HEK293 (cell line): ENCODE data around the gene KLHL10.
A peak's percentile ranks its signal among the peaks of the same experiment; 100 is the strongest.
"Not testable (repeated sequence)": the region's sequence is repeated elsewhere in the genome, so short reads cannot be mapped to it uniquely, and the experiment has no call there.

ENCODE experiments used
- CTCF ChIA-PET: fragments of 350-600 bp; formaldehyde crosslinking; extraction: SDS; loops from one replicate; lab custom pipeline; 2021; ENCODE audit warnings: antibody characterized with exemption; lab: Yijun Ruan, JAX
- POLR2A ChIA-PET: fragments of 300-600 bp; formaldehyde crosslinking; extraction: SDS; loops from one replicate; lab custom pipeline; 2020; ENCODE audit warnings: antibody characterized with exemption, inconsistent platforms; lab: Yijun Ruan, JAX
- H3K27ac ChIP-seq: fragments of 200-500 bp; sonication (Bioruptor generic); 2 replicates; pipeline ENCODE4 v1.5.1; 2014; ENCODE audit warnings: low read depth, low read length, control low read depth, inconsistent platforms; ENCODE audit errors: extremely low read depth
- H3K36me3 ChIP-seq, 2 experiments: fragments of 200-500 bp in 1 of 2; sonication (Bioruptor generic) in 1 of 2; 1 replicate in 1 of 2; 2 replicates in 1 of 2; pipeline ENCODE4 v1.5.1; 2014 to 2017; ENCODE audit warnings: inconsistent platforms in 2 of 2, low read length in 2 of 2; ENCODE audit not compliant: control insufficient read depth in 2 of 2, insufficient read depth in 1 of 2
- H3K4me1 ChIP-seq: fragments of 200-500 bp; sonication (Bioruptor generic); 2 replicates; pipeline ENCODE4 v1.5.1; 2014; ENCODE audit warnings: mild to moderate bottlenecking, low read length, inconsistent platforms; ENCODE audit not compliant: control insufficient read depth, insufficient read depth
- H3K4me3 ChIP-seq: 2 replicates; pipeline ENCODE4 v1.5.1; 2011; ENCODE audit warnings: low read depth, mild to moderate bottlenecking, control low read depth, low read length, moderate library complexity
- H3K9me3 ChIP-seq: fragments of 200-500 bp; sonication (Bioruptor generic); 2 replicates; pipeline ENCODE4 v1.5.1; 2014; ENCODE audit warnings: low read depth, low read length, inconsistent platforms; ENCODE audit not compliant: control insufficient read depth, insufficient read depth
- KLF1 ChIP-seq: fragments of 450-650 bp; formaldehyde crosslinking; IDR thresholded peaks from 2 replicates; pipeline ENCODE4 v1.5.1; 2016; ENCODE audit warnings: missing biosample characterization, missing genetic modification characterization
- MEIS1 ChIP-seq: sonication (generic); formaldehyde crosslinking; IDR thresholded peaks from 2 replicates; pipeline ENCODE4 v1.8.1; 2022; ENCODE audit warnings: missing genetic modification reagents, mild to moderate bottlenecking, borderline replicate concordance
- OSR2 ChIP-seq: fragments of 450-650 bp; formaldehyde crosslinking; IDR thresholded peaks from 2 replicates; pipeline ENCODE4 v1.5.1; 2016; ENCODE audit warnings: missing biosample characterization, missing genetic modification characterization
- SCRT2 ChIP-seq: fragments of 450-650 bp; formaldehyde crosslinking; IDR thresholded peaks from 2 replicates; pipeline ENCODE4 v1.5.1; 2016; ENCODE audit warnings: missing biosample characterization, missing genetic modification characterization
- SP3 ChIP-seq: fragments of 450-650 bp; formaldehyde crosslinking; IDR thresholded peaks from 2 replicates; pipeline ENCODE4 v1.5.1; 2016; ENCODE audit warnings: missing biosample characterization, missing genetic modification characterization
- ZBTB20 ChIP-seq: fragments of 450-650 bp; formaldehyde crosslinking; IDR thresholded peaks from 2 replicates; pipeline ENCODE4 v1.5.1; 2016; ENCODE audit warnings: missing biosample characterization, missing genetic modification characterization
- ZBTB48 ChIP-seq: fragments of 450-650 bp; formaldehyde crosslinking; IDR thresholded peaks from 2 replicates; pipeline ENCODE4 v1.5.1; 2016; ENCODE audit warnings: missing biosample characterization, missing genetic modification characterization
- ZNF121 ChIP-seq: fragments of 450-650 bp; formaldehyde crosslinking; IDR thresholded peaks from 2 replicates; pipeline ENCODE4 v1.5.1; 2016; ENCODE audit warnings: missing biosample characterization, missing genetic modification characterization
- ZNF23 ChIP-seq: fragments of 450-650 bp; formaldehyde crosslinking; IDR thresholded peaks from 2 replicates; pipeline ENCODE4 v1.5.1; 2016; ENCODE audit warnings: missing biosample characterization, missing genetic modification characterization, borderline replicate concordance
- ZNF558 ChIP-seq: fragments of 450-650 bp; formaldehyde crosslinking; IDR thresholded peaks from 2 replicates; pipeline ENCODE4 v1.5.1; 2016; ENCODE audit warnings: missing biosample characterization, missing genetic modification characterization
- ZNF561 ChIP-seq: fragments of 450-650 bp; IDR thresholded peaks from 2 replicates; pipeline ENCODE4 v1.5.1; 2018; ENCODE audit warnings: missing biosample characterization, missing genetic modification characterization, borderline replicate concordance
- ZNF623 ChIP-seq: fragments of 450-650 bp; formaldehyde crosslinking; IDR thresholded peaks from 2 replicates; pipeline ENCODE4 v1.5.1; 2016; ENCODE audit warnings: missing biosample characterization, missing genetic modification characterization
- ZNF660 ChIP-seq: fragments of 450-650 bp; IDR thresholded peaks from 2 replicates; pipeline ENCODE4 v1.5.1; 2018; ENCODE audit warnings: missing biosample characterization, mild to moderate bottlenecking, missing genetic modification characterization
- ZNF791 ChIP-seq: fragments of 450-650 bp; formaldehyde crosslinking; IDR thresholded peaks from 2 replicates; pipeline ENCODE4 v1.5.1; 2016; ENCODE audit warnings: missing biosample characterization, missing genetic modification characterization
- TF ChIP-seq, protein P1 (sequence below): fragments of 450-650 bp; formaldehyde crosslinking; IDR thresholded peaks from 2 replicates; pipeline ENCODE4 v1.5.1; 2016; ENCODE audit warnings: missing biosample characterization, missing genetic modification characterization
- TF ChIP-seq, protein P2 (sequence below): fragments of 450-650 bp; formaldehyde crosslinking; conservative IDR thresholded peaks from 2 replicates; pipeline ENCODE4 v1.5.1; 2016; ENCODE audit warnings: low read depth, missing biosample characterization, missing genetic modification characterization
- TF ChIP-seq, protein P3 (sequence below): fragments of 450-650 bp; formaldehyde crosslinking; IDR thresholded peaks from 2 replicates; pipeline ENCODE4 v1.5.1; 2017; ENCODE audit warnings: missing biosample characterization, missing genetic modification characterization
- TF ChIP-seq, protein P4 (sequence below): fragments of 450-650 bp; formaldehyde crosslinking; IDR thresholded peaks from 2 replicates; pipeline ENCODE4 v1.5.1; 2016; ENCODE audit warnings: missing biosample characterization, missing genetic modification characterization

KLHL10 gene

GRCh38 chr17:41839448-41839847, 1.8 kb downstream of the KLHL10 start:
- H3K4me1 ChIP-seq, H3K36me3 ChIP-seq, POLR2A ChIA-PET, H3K9me3 ChIP-seq, H3K27ac ChIP-seq, H3K4me3 ChIP-seq: not testable (repeated sequence)
- TF ChIP-seq, protein P1, sequence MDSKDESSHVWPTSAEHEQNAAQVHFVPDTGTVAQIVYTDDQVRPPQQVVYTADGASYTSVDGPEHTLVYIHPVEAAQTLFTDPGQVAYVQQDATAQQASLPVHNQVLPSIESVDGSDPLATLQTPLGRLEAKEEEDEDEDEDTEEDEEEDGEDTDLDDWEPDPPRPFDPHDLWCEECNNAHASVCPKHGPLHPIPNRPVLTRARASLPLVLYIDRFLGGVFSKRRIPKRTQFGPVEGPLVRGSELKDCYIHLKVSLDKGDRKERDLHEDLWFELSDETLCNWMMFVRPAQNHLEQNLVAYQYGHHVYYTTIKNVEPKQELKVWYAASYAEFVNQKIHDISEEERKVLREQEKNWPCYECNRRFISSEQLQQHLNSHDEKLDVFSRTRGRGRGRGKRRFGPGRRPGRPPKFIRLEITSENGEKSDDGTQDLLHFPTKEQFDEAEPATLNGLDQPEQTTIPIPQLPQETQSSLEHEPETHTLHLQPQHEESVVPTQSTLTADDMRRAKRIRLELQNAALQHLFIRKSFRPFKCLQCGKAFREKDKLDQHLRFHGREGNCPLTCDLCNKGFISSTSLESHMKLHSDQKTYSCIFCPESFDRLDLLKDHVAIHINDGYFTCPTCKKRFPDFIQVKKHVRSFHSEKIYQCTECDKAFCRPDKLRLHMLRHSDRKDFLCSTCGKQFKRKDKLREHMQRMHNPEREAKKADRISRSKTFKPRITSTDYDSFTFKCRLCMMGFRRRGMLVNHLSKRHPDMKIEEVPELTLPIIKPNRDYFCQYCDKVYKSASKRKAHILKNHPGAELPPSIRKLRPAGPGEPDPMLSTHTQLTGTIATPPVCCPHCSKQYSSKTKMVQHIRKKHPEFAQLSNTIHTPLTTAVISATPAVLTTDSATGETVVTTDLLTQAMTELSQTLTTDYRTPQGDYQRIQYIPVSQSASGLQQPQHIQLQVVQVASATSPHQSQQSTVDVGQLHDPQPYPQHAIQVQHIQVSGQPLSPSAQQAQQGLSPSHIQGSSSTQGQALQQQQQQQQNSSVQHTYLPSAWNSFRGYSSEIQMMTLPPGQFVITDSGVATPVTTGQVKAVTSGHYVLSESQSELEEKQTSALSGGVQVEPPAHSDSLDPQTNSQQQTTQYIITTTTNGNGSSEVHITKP (tag by site-specific recombination) = peak; percentile 72
- TF ChIP-seq SCRT2 (tag by site-specific recombination) = peak; percentile 58; the same call in 1 of the 2 replicates
- CTCF ChIA-PET = interaction anchor here (0.6 to 0.8 kb wide), 2 partner anchors 262 to 763 kb away, joined by 3 to 4 read pairs; no protein-coding TSS in a partner anchor

GRCh38 chr17:41840781-41841180, 3.2 kb downstream of the KLHL10 start:
- H3K27ac ChIP-seq, H3K36me3 ChIP-seq, H3K4me3 ChIP-seq, H3K4me1 ChIP-seq, H3K9me3 ChIP-seq: not testable (repeated sequence)
- CTCF ChIA-PET = interaction anchor here (0.6 to 1.5 kb wide), 2 partner anchors 9 to 123 kb away, joined by 3 read pairs; no protein-coding TSS in a partner anchor
- POLR2A ChIA-PET = interaction anchor here (0.6 kb wide), 1 partner anchor 23 kb away, joined by 3 read pairs; no protein-coding TSS in a partner anchor

- TF ChIP-seq, protein P2, sequence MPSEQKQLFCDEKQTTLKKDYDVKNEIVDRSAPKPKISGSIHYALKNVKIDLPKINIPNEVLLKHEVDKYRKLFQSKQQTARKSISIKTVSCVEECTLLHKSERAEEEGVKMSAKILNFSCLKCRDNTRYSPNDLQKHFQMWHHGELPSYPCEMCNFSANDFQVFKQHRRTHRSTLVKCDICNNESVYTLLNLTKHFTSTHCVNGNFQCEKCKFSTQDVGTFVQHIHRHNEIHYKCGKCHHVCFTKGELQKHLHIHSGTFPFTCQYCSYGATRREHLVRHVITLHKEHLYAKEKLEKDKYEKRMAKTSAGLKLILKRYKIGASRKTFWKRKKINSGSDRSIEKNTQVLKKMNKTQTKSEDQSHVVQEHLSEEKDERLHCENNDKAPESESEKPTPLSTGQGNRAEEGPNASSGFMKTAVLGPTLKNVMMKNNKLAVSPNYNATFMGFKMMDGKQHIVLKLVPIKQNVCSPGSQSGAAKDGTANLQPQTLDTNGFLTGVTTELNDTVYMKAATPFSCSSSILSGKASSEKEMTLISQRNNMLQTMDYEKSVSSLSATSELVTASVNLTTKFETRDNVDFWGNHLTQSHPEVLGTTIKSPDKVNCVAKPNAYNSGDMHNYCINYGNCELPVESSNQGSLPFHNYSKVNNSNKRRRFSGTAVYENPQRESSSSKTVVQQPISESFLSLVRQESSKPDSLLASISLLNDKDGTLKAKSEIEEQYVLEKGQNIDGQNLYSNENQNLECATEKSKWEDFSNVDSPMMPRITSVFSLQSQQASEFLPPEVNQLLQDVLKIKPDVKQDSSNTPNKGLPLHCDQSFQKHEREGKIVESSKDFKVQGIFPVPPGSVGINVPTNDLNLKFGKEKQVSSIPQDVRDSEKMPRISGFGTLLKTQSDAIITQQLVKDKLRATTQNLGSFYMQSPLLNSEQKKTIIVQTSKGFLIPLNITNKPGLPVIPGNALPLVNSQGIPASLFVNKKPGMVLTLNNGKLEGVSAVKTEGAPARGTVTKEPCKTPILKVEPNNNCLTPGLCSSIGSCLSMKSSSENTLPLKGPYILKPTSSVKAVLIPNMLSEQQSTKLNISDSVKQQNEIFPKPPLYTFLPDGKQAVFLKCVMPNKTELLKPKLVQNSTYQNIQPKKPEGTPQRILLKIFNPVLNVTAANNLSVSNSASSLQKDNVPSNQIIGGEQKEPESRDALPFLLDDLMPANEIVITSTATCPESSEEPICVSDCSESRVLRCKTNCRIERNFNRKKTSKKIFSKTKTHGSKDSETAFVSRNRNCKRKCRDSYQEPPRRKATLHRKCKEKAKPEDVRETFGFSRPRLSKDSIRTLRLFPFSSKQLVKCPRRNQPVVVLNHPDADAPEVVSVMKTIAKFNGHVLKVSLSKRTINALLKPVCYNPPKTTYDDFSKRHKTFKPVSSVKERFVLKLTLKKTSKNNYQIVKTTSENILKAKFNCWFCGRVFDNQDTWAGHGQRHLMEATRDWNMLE (tag by site-specific recombination) = no peak
- TF ChIP-seq ZNF623 (tag by site-specific recombination) (no peak), ZNF558 (tag by site-specific recombination) (no peak), KLF1 (tag by site-specific recombination) (no peak), OSR2 (tag by site-specific recombination) (no peak), ZNF660 (tag by site-specific recombination) (no peak), ZBTB48 (no peak), ZNF561 (no peak), ZNF121 (tag by site-specific recombination) (no peak), SP3 (tag by site-specific recombination) (no peak), ZNF23 (no peak), MEIS1 (no peak), ZNF791 (no peak), ZBTB20 (no peak)
- TF ChIP-seq, protein P3, sequence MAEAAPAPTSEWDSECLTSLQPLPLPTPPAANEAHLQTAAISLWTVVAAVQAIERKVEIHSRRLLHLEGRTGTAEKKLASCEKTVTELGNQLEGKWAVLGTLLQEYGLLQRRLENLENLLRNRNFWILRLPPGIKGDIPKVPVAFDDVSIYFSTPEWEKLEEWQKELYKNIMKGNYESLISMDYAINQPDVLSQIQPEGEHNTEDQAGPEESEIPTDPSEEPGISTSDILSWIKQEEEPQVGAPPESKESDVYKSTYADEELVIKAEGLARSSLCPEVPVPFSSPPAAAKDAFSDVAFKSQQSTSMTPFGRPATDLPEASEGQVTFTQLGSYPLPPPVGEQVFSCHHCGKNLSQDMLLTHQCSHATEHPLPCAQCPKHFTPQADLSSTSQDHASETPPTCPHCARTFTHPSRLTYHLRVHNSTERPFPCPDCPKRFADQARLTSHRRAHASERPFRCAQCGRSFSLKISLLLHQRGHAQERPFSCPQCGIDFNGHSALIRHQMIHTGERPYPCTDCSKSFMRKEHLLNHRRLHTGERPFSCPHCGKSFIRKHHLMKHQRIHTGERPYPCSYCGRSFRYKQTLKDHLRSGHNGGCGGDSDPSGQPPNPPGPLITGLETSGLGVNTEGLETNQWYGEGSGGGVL (tag by site-specific recombination) = no peak
- TF ChIP-seq, protein P4, sequence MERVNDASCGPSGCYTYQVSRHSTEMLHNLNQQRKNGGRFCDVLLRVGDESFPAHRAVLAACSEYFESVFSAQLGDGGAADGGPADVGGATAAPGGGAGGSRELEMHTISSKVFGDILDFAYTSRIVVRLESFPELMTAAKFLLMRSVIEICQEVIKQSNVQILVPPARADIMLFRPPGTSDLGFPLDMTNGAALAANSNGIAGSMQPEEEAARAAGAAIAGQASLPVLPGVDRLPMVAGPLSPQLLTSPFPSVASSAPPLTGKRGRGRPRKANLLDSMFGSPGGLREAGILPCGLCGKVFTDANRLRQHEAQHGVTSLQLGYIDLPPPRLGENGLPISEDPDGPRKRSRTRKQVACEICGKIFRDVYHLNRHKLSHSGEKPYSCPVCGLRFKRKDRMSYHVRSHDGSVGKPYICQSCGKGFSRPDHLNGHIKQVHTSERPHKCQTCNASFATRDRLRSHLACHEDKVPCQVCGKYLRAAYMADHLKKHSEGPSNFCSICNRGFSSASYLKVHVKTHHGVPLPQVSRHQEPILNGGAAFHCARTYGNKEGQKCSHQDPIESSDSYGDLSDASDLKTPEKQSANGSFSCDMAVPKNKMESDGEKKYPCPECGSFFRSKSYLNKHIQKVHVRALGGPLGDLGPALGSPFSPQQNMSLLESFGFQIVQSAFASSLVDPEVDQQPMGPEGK (tag by site-specific recombination) = no peak
- POLR2A ChIA-PET = no interaction called here
- Histone ChIP-seq H3K4me1 (peaks cover 19% of the 10 kb centered on the region), H3K36me3 (no peaks in the 10 kb centered on the region; a peak in 1 of 3 replicates), H3K9me3 (no peaks in the 10 kb centered on the region), H3K27ac (no peak overlapping the region), H3K4me3 (no peak overlapping the region)
- CTCF ChIA-PET = no interaction called here
These were observed 7.3 kb downstream of the KLHL10 start for GRCh38 chr17:41844971-41845370.
